Spleen (tissue), 11 donors: ENCODE measurements around the gene NEK1. TPM values are rescaled to one million over a fixed set of nuclear protein-coding genes. Genes with fewer than 3 reads are reported as not detected.

Experiments
- DNase-seq: peaks from one replicate; pipeline ENCODE4 v3.0.0-alpha.2; 2020
- H3K27ac ChIP-seq, 8 donors: fragments of 200-600 bp; sonication (generic) in 7 of 8; 1 replicate in 4 of 8; 2 replicates in 4 of 8; pipeline versions ENCODE4 v1.5.0 to v1.8.0; 2016 to 2021; ENCODE audit warnings: inconsistent platforms in 4 of 8, mild to moderate bottlenecking in 4 of 8, moderate library complexity in 1 of 8
- H3K27me3 ChIP-seq, 7 donors: fragments of 200-600 bp; sonication (generic) in 6 of 7; replicated peaks in 1 of 7; 1 replicate in 4 of 7; 2 replicates in 3 of 7; pipeline versions ENCODE4 v1.5.0 to v1.8.0; 2016 to 2021; ENCODE audit warnings: inconsistent platforms in 3 of 7, mild to moderate bottlenecking in 1 of 7
- H3K36me3 ChIP-seq, 6 donors: fragments of 200-600 bp; sonication (generic) in 5 of 6; 1 replicate in 4 of 6; 2 replicates in 2 of 6; pipeline versions ENCODE4 v1.5.0 to v1.8.0; 2016 to 2021; ENCODE audit warnings: inconsistent platforms in 2 of 6
- H3K4me1 ChIP-seq, 6 donors: fragments of 200-600 bp; sonication (generic) in 5 of 6; 1 replicate in 3 of 6; 2 replicates in 3 of 6; pipeline versions ENCODE4 v1.5.0 to v1.8.0; 2016 to 2021; ENCODE audit warnings: inconsistent platforms in 3 of 6
- H3K4me3 ChIP-seq, 8 donors: fragments of 200-600 bp; sonication (generic) in 7 of 8; 1 replicate in 4 of 8; 2 replicates in 4 of 8; pipeline versions ENCODE4 v1.5.0 to v1.8.0; 2016 to 2021; ENCODE audit warnings: inconsistent platforms in 4 of 8, mild to moderate bottlenecking in 4 of 8, moderate library complexity in 2 of 8
- H3K9me3 ChIP-seq, 8 donors: fragments of 200-600 bp; sonication (generic) in 7 of 8; 1 replicate in 4 of 8; 2 replicates in 4 of 8; pipeline versions ENCODE4 v1.5.0 to v1.8.0; 2016 to 2021; ENCODE audit warnings: inconsistent platforms in 4 of 8
- CTCF ChIP-seq, 11 experiments: fragments of 200-600 bp in 7 of 11; fragments of 450-650 bp in 4 of 11; sonication (generic) in 4 of 11; IDR thresholded peaks in 8 of 11; conservative IDR thresholded peaks in 3 of 11; 1 replicate in 7 of 11; 2 replicates in 4 of 11; pipeline versions ENCODE4 v1.4.0 to v1.8.0; 2016 to 2021; ENCODE audit warnings: antibody characterized with exemption in 11 of 11, inconsistent platforms in 4 of 11, mild to moderate bottlenecking in 1 of 11
- POLR2A ChIP-seq, 3 donors: fragments of 450-650 bp; IDR thresholded peaks; one replicate each; pipeline ENCODE4 v1.5.1; 2017; ENCODE audit warnings: antibody characterized with exemption in 3 of 3, mild to moderate bottlenecking in 1 of 3
- POLR2AphosphoS5 ChIP-seq, 3 donors: sonication (generic); formaldehyde crosslinking; IDR thresholded peaks; one replicate each; pipeline ENCODE4 v1.5.1; 2017; ENCODE audit warnings: antibody characterized with exemption in 3 of 3
- WGBS, 5 donors: extraction: QIAGEN DNeasy Blood & Tissue Kit in 3 of 5; methylation state at CpG; one replicate each; pipeline versions ENCODE4 v1.1.5 to v1.1.7; 2013 to 2018; 5-methylcytosine and 5-hydroxymethylcytosine counted together
- intact Hi-C: fragments of 100-400 bp; cut with DNase I; formaldehyde crosslinking; loops from one replicate; pipeline ENCODE4 v1.15.0; 2023; ENCODE audit warnings: low total_unique reads
- polyA plus RNA-seq, 3 donors: library from polyadenylated mRNA; stranded (reverse); fragments of 200-250 nt; gene quantifications; one replicate each; pipeline ENCODE4 v1.2.1, GENCODE V29; 2013
- total RNA-seq, 7 donors: library from RNA; depleted of rRNA in 3 of 7; stranded (reverse); fragments of >200 nt in 3 of 7; fragmentation: NEBNext Ultra II Directional in 4 of 7; extraction: Animal tissue kit (Norgen Biotek cat#: 25700) in 4 of 7; gene quantifications; one replicate each; pipeline versions ENCODE4 v1.1.0 to v1.2.1, GENCODE V29; 2016 to 2021
- donor health status: healthy with polysubstance abuse.
- donor health status: DM: no; HTN: no; CAD: no; lungs with moderate emphysema.
- donor health status: DM: no; HTN: no; CAD: no.
- donor health status: Bipolar disorder and iron deficiency.
- donor health status: healthy.
- donor health status: DM: no; HTN: no; CAD: no.
- donor health status: DM: yes; HTN: yes; CAD: no.

The NEK1 gene
- total and polyA plus RNA-seq, 10 donors, result 3.0 to 20.0 (median 11.1) TPM

- no peak overlapping the region for H3K4me3 ChIP-seq
- TF ChIP-seq CTCF (IDR thresholded peaks at IDR 0.05 in 8 of 11, conservative IDR thresholded peaks at IDR 0.05 in 3 of 11) (no peak), POLR2A (IDR thresholded peaks at IDR 0.05) (no peak), POLR2AphosphoS5 (IDR thresholded peaks at IDR 0.05) (no peak)
- H3K4me1 ChIP-seq, result peaks cover 0 to 15% (median 0%) of the 10 kb centered on the region in 6 donors
- H3K27ac ChIP-seq, result no peak overlapping the region
- H3K27me3 ChIP-seq, result no peaks in the 10 kb centered on the region
- peaks cover 0 to 55% (median 28%) of the 10 kb centered on the region in 6 donors for H3K36me3 ChIP-seq
- no peak for DNase-seq
- intact Hi-C loops, result no loop called here
- no peaks in the 10 kb centered on the region for H3K9me3 ChIP-seq
Observed at GRCh38 chr4:169601016-169601771, 11.2 kb downstream of the NEK1 start.

GRCh38 chr4:169594560-169595195 is 17.7 kb downstream of the NEK1 start:
- no peak for DNase-seq
- Histone ChIP-seq H3K36me3 (peaks cover 0 to 61% (median 14%) of the 10 kb centered on the region in 6 donors), H3K4me3 (no peak overlapping the region), H3K4me1 (no peaks in the 10 kb centered on the region), H3K27me3 (no peaks in the 10 kb centered on the region), H3K27ac (no peak overlapping the region), H3K9me3 (no peaks in the 10 kb centered on the region)
- no peak for TF ChIP-seq POLR2A (IDR thresholded peaks at IDR 0.05)
- no peak for TF ChIP-seq CTCF (IDR thresholded peaks at IDR 0.05 in 8 of 11, conservative IDR thresholded peaks at IDR 0.05 in 3 of 11)
- no peak for TF ChIP-seq POLR2AphosphoS5 (IDR thresholded peaks at IDR 0.05)
- intact Hi-C loops, result no loop called here

- H3K36me3 ChIP-seq, result peaks cover 0 to 63% (median 12%) of the 10 kb centered on the region in 6 donors
- TF ChIP-seq POLR2AphosphoS5 (IDR thresholded peaks at IDR 0.05), result no peak
- no peak for TF ChIP-seq CTCF (IDR thresholded peaks at IDR 0.05 in 8 of 11, conservative IDR thresholded peaks at IDR 0.05 in 3 of 11)
- TF ChIP-seq POLR2A (IDR thresholded peaks at IDR 0.05), result no peak
- H3K9me3 ChIP-seq, result no peaks in the 10 kb centered on the region
- DNase-seq, result no peak
- H3K27me3 ChIP-seq, result no peaks in the 10 kb centered on the region
- WGBS, 5 donors, result 95 to 100% (median 97%) methylated on average over 1 of the region's 1 CpG
- H3K4me1 ChIP-seq, result no peaks in the 10 kb centered on the region
- peak overlapping the region in 1 of 8 donors; percentile 8 for H3K27ac ChIP-seq
- no peak overlapping the region for H3K4me3 ChIP-seq
- intact Hi-C loops, result no loop called here
Observed at GRCh38 chr4:169593050-169593560, 19.3 kb downstream of the NEK1 start.

- H3K27ac ChIP-seq, result no peak overlapping the region
- intact Hi-C loops, result no loop called here
- TF ChIP-seq CTCF (IDR thresholded peaks at IDR 0.05 in 8 of 11, conservative IDR thresholded peaks at IDR 0.05 in 3 of 11) (no peak), POLR2A (IDR thresholded peaks at IDR 0.05) (no peak), POLR2AphosphoS5 (IDR thresholded peaks at IDR 0.05) (no peak)
- H3K4me3 ChIP-seq, result no peak overlapping the region
- peaks cover 0 to 80% (median 19%) of the 10 kb centered on the region in 6 donors for H3K36me3 ChIP-seq
- no peaks in the 10 kb centered on the region for H3K9me3 ChIP-seq
- 57 to 87% (median 68%) methylated on average over 2 of the region's 2 CpGs for WGBS, 5 donors
- no peaks in the 10 kb centered on the region for H3K4me1 ChIP-seq
- no peaks in the 10 kb centered on the region for H3K27me3 ChIP-seq
- no peak for DNase-seq
Observed at GRCh38 chr4:169583563-169583962, 28.8 kb downstream of the NEK1 start.
